PC-3 (cell line): ENCODE results near the gene CELSR2. TPM values are rescaled to one million over a fixed set of nuclear protein-coding genes. Genes with fewer than 3 reads are reported as not detected.

Source experiments
- ATAC-seq: fragments of 200-7000 bp; cut with Tn5 transposase; 2 replicates; pipeline ENCODE4 v1.9.1; 2020; ENCODE audit warnings: mild to moderate bottlenecking, moderate library complexity
- BruUV-seq: library from RNA; stranded (reverse); fragments of 400-500 nt; replicated peaks from 2 replicates; lab custom pipeline; 2021; lab: Mats Ljungman, UMichigan
- CTCF ChIA-PET: fragments of 300-600 bp; sonication (Branson Sonifier 250); formaldehyde crosslinking; loops from one replicate; lab custom pipeline; 2022; ENCODE audit warnings: antibody characterized with exemption; lab: Charles Lee
- POLR2A ChIA-PET: fragments of 300-600 bp; sonication (Branson Sonifier 250); formaldehyde crosslinking; loops from one replicate; lab custom pipeline; 2022; ENCODE audit warnings: antibody characterized with exemption; ENCODE audit not compliant: unreplicated experiment; lab: Charles Lee
- DNase-seq: peaks from one replicate; pipeline ENCODE4 v3.0.0-alpha.2; 2015
- H2AFZ ChIP-seq: fragments of 300-600 bp; sonication (generic); 2 replicates; pipeline ENCODE4 v1.6.0; 2016; ENCODE audit warnings: antibody characterized with exemption, low read length
- H3F3A ChIP-seq: fragments of 300-600 bp; sonication (generic); one replicate; pipeline ENCODE4 v1.6.0; 2017; ENCODE audit warnings: antibody characterized with exemption, low read length, control low read depth, mild to moderate bottlenecking; ENCODE audit not compliant: unreplicated experiment
- H3K27ac ChIP-seq: fragments of 300-600 bp; sonication (generic); 2 replicates; pipeline ENCODE4 v1.5.1; 2016; ENCODE audit warnings: mild to moderate bottlenecking, low read length
- H3K27me3 ChIP-seq: fragments of 300-600 bp; sonication (generic); 2 replicates; pipeline ENCODE4 v1.6.1; 2016; ENCODE audit warnings: low read length, mixed read lengths
- H3K36me3 ChIP-seq: fragments of 300-600 bp; sonication (generic); 2 replicates; pipeline ENCODE4 v1.6.1; 2016; ENCODE audit warnings: low read depth, mixed run types, low read length, mixed read lengths
- H3K4me1 ChIP-seq: fragments of 300-600 bp; sonication (generic); 2 replicates; pipeline ENCODE4 v1.5.1; 2016; ENCODE audit warnings: low read length; ENCODE audit not compliant: insufficient read depth
- H3K4me2 ChIP-seq: fragments of 300-600 bp; sonication (generic); 2 replicates; pipeline ENCODE4 v1.6.0; 2016; ENCODE audit warnings: low read length
- H3K4me3 ChIP-seq: fragments of 300-600 bp; sonication (generic); 2 replicates; pipeline ENCODE4 v1.5.1; 2016; ENCODE audit warnings: mild to moderate bottlenecking, low read length, mixed read lengths
- H3K79me2 ChIP-seq: fragments of 300-600 bp; sonication (generic); 2 replicates; pipeline ENCODE4 v1.6.1; 2017; ENCODE audit warnings: low read length, mixed read lengths
- H3K9ac ChIP-seq: fragments of 300-600 bp; sonication (generic); 2 replicates; pipeline ENCODE4 v1.6.0; 2016; ENCODE audit warnings: mild to moderate bottlenecking, low read length
- H3K9me2 ChIP-seq: fragments of 300-600 bp; sonication (generic); replicated peaks from 2 replicates; pipeline ENCODE4 v1.6.1; 2016; ENCODE audit warnings: mixed run types, low read length, mixed read lengths
- H3K9me3 ChIP-seq: fragments of 300-600 bp; sonication (generic); 2 replicates; pipeline ENCODE4 v1.6.1; 2016; ENCODE audit warnings: low read length, mixed read lengths
- H4K20me1 ChIP-seq: fragments of 300-600 bp; sonication (generic); 2 replicates; pipeline ENCODE4 v1.6.1; 2016; ENCODE audit warnings: low read length, mixed read lengths
- CTCF ChIP-seq: fragments of 300-600 bp; sonication (generic); conservative IDR thresholded peaks from 2 replicates; pipeline ENCODE4 v1.5.1; 2017; ENCODE audit warnings: antibody characterized with exemption, low read depth, mild to moderate bottlenecking, low read length
- EZH2 ChIP-seq: fragments of 300-600 bp; sonication (generic); IDR thresholded peaks from one replicate; pipeline ENCODE4 v1.6.1; 2017; ENCODE audit warnings: antibody characterized with exemption, mild to moderate bottlenecking, low read length; ENCODE audit not compliant: unreplicated experiment
- EZH2phosphoT487 ChIP-seq: fragments of 300-600 bp; sonication (generic); IDR thresholded peaks from 2 replicates; pipeline ENCODE4 v1.6.1; 2018; ENCODE audit warnings: mild to moderate bottlenecking, antibody characterized with exemption, low read length, borderline replicate concordance
- intact Hi-C: fragments of 100-400 bp; cut with micrococcal nuclease; formaldehyde crosslinking; loops from 2 replicates; pipeline ENCODE4 v1.9.0; 2023
- total RNA-seq: library from RNA; depleted of rRNA; stranded (reverse); fragments of >200 nt; gene quantifications from 2 replicates; pipeline ENCODE4 v1.2.3, GENCODE V29; 2014

CELSR2 gene
- total RNA-seq, 1 experiment from 2014 or later = 3.6 TPM

DNA sequence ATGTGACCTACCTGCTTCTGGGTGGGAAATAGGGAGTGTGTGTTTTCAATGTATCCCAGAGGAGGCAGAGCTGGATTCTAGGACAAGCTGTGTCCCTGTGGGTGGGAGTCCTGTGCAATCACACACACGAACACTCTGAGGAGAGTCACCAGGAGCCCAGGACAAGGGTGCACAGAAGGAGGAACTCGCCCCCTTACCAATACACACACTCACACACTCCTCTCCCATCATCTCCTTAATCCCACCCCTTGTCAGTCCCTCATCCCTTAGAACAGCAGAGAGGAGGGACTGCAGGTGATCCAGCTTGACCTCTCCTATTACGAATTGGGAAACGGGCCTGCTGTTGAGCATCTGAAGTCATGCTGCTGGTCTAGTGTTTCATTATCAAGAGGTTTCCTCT, 65.9 kb downstream of the CELSR2 start:
- no peak for DNase-seq
- TF ChIP-seq CTCF = no peak
- TF ChIP-seq EZH2phosphoT487 = no peak
- no peak for TF ChIP-seq EZH2
- Histone ChIP-seq H3K9ac (no peak overlapping the region), H3F3A (no peaks in the 10 kb centered on the region), H4K20me1 (no peaks in the 10 kb centered on the region), H3K9me2 (no peaks in the 10 kb centered on the region), H2AFZ (no peak overlapping the region), H3K36me3 (no peaks in the 10 kb centered on the region), H3K79me2 (no peaks in the 10 kb centered on the region), H3K9me3 (no peaks in the 10 kb centered on the region), H3K4me1 (no peaks in the 10 kb centered on the region), H3K4me3 (no peak overlapping the region), H3K27me3 (no peaks in the 10 kb centered on the region), H3K4me2 (no peak overlapping the region), H3K27ac (no peak overlapping the region)
- no peak for ATAC-seq
- ChIA-PET POLR2A (no interaction called here), CTCF (interaction anchor here (0.6 kb wide), 1 partner anchor 16 kb away, joined by 4 read pairs; no protein-coding TSS in a partner anchor)
- BruUV-seq = no TSS peak
- intact Hi-C loops = no loop called here

GRCh38 chr1:109316506-109316905, 67.2 kb downstream of the CELSR2 start:
- no peaks in the 10 kb centered on the region for H3K79me2 ChIP-seq
- no TSS peak for BruUV-seq
- POLR2A ChIA-PET = no interaction called here
- no peaks in the 10 kb centered on the region for H3K4me1 ChIP-seq
- DNase-seq (no peak), ATAC-seq (no peak)
- CTCF ChIA-PET = no interaction called here
- no peaks in the 10 kb centered on the region for H3K9me2 ChIP-seq
- intact Hi-C loops = no loop called here
- no peak overlapping the region for H3K9ac ChIP-seq
- H4K20me1 ChIP-seq = no peaks in the 10 kb centered on the region
- H3K27me3 ChIP-seq = no peaks in the 10 kb centered on the region
- no peak overlapping the region for H2AFZ ChIP-seq
- no peaks in the 10 kb centered on the region for H3F3A ChIP-seq
- TF ChIP-seq EZH2phosphoT487 = no peak
- no peak for TF ChIP-seq EZH2
- no peak for TF ChIP-seq CTCF
- no peaks in the 10 kb centered on the region for H3K9me3 ChIP-seq
- no peak overlapping the region for H3K4me2 ChIP-seq
- no peaks in the 10 kb centered on the region for H3K36me3 ChIP-seq
- no peak overlapping the region for H3K27ac ChIP-seq
- H3K4me3 ChIP-seq = no peak overlapping the region

DNA sequence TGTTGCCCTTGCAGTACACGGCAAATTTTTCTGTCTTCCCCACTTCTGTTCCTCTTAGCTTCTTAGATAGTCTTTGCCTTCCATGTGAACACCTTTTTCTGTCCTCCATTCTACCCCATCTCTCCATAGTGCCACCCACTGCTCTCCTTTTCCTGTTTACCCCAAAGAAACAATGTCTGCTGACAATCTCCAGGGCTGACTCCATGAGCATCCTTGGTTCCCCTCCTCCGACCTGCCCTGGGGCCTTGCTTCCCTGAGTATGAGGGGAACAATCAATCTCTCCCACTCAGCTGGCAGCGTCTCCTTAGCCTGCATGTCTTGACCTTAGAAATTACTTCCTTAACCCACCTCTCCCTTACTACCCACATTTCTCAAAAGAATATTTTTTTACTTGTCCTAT, 69.8 kb downstream of the CELSR2 start:
- Histone ChIP-seq H3K27ac (no peak overlapping the region), H3K9me2 (no peaks in the 10 kb centered on the region), H3K9ac (no peak overlapping the region), H3F3A (no peaks in the 10 kb centered on the region), H2AFZ (no peak overlapping the region), H3K4me2 (no peak overlapping the region), H3K36me3 (no peaks in the 10 kb centered on the region), H3K9me3 (no peaks in the 10 kb centered on the region), H3K4me3 (no peak overlapping the region), H3K4me1 (no peaks in the 10 kb centered on the region), H4K20me1 (no peaks in the 10 kb centered on the region), H3K79me2 (no peaks in the 10 kb centered on the region), H3K27me3 (no peaks in the 10 kb centered on the region)
- no peak for DNase-seq
- intact Hi-C loops = no loop called here
- BruUV-seq = no TSS peak
- ChIA-PET CTCF (no interaction called here), POLR2A (no interaction called here)
- TF ChIP-seq EZH2phosphoT487 (no peak), EZH2 (no peak), CTCF (no peak)
- no peak for ATAC-seq
